Measurements from ENCODE around the gene ASIC3. TPM values are rescaled to one million over a fixed set of nuclear protein-coding genes. Genes with fewer than 3 reads are reported as not detected.

ASIC3 gene
- total and polyA plus RNA-seq, 4 donors: 0.37 to 3.9 (median 2.4) TPM

GRCh38 chr7:151014950-151015349 is 33.4 kb upstream of the ASIC3 start:
- H3K9me3 ChIP-seq (ENCODE audit: control insufficient read depth in 4 of 4, insufficient read depth in 3 of 4, low read length in 3 of 4): no peaks in the 10 kb centered on the region
- peaks cover 0 to 4% (median 0%) of the 10 kb centered on the region in 4 donors for H3K36me3 ChIP-seq (ENCODE audit: control insufficient read depth in 4 of 4, insufficient read depth in 4 of 4, low read length in 4 of 4)
- TF ChIP-seq, protein P1, sequence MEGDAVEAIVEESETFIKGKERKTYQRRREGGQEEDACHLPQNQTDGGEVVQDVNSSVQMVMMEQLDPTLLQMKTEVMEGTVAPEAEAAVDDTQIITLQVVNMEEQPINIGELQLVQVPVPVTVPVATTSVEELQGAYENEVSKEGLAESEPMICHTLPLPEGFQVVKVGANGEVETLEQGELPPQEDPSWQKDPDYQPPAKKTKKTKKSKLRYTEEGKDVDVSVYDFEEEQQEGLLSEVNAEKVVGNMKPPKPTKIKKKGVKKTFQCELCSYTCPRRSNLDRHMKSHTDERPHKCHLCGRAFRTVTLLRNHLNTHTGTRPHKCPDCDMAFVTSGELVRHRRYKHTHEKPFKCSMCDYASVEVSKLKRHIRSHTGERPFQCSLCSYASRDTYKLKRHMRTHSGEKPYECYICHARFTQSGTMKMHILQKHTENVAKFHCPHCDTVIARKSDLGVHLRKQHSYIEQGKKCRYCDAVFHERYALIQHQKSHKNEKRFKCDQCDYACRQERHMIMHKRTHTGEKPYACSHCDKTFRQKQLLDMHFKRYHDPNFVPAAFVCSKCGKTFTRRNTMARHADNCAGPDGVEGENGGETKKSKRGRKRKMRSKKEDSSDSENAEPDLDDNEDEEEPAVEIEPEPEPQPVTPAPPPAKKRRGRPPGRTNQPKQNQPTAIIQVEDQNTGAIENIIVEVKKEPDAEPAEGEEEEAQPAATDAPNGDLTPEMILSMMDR (IDR thresholded peaks at IDR 0.05; ENCODE audit: control extremely low read depth, extremely low read depth): no peak
- H3K9ac ChIP-seq (ENCODE audit: insufficient read depth in 1 of 2, low read length in 2 of 2): no peak overlapping the region
- 78 to 80% methylated on average over 8 of the region's 8 CpGs for WGBS, 2 donors
- peaks cover 0 to 16% (median 7%) of the 10 kb centered on the region in 3 donors for H3K27me3 ChIP-seq (ENCODE audit: control insufficient read depth in 3 of 3, insufficient read depth in 3 of 3, low read length in 2 of 3)
- no peak overlapping the region for H3K4me3 ChIP-seq
- ATAC-seq (ENCODE audit: insufficient read depth, low FRiP score) (no peak), DNase-seq (no peak)
- H3K27ac ChIP-seq (ENCODE audit: low read depth in 1 of 2, low read length in 1 of 2): no peak overlapping the region
- peaks cover 0 to 38% (median 16%) of the 10 kb centered on the region in 5 donors for H3K4me1 ChIP-seq (ENCODE audit: control insufficient read depth in 5 of 5, insufficient read depth in 5 of 5, low read length in 5 of 5)

DNA sequence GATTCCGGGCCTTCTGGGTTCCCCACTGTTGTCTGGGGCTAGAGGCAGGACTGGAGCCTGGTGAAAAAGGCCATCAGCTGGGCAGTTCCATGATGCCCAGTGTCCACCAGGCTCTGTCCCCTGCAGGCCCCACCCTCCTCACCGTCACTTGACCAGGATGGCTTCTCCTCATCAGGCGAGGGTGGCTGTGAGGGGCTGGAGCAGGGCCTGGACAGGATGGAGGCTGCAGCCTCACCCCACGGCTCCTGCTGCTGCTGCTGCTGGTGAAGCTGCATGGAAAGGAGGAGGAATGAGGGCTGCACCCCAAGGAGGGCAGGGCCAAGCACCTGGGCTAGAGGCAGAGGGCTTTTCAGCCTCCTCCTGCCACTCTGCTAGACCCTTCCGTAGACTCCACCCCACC is 32.4 kb upstream of the ASIC3 start:
- 85 to 87% methylated on average over 5 of the region's 5 CpGs for WGBS, 2 donors
- ATAC-seq (ENCODE audit: insufficient read depth, low FRiP score) (no peak), DNase-seq (no peak)
- Histone ChIP-seq H3K27me3 (ENCODE audit: control insufficient read depth in 3 of 3, insufficient read depth in 3 of 3, low read length in 2 of 3) (peaks cover 0 to 16% (median 13%) of the 10 kb centered on the region in 3 donors), H3K27ac (ENCODE audit: low read depth in 1 of 2, low read length in 1 of 2) (no peak overlapping the region), H3K4me1 (ENCODE audit: control insufficient read depth in 5 of 5, insufficient read depth in 5 of 5, low read length in 5 of 5) (peaks cover 0 to 28% (median 8%) of the 10 kb centered on the region in 5 donors), H3K9ac (ENCODE audit: insufficient read depth in 1 of 2, low read length in 2 of 2) (no peak overlapping the region), H3K9me3 (ENCODE audit: control insufficient read depth in 4 of 4, insufficient read depth in 3 of 4, low read length in 3 of 4) (no peaks in the 10 kb centered on the region), H3K36me3 (ENCODE audit: control insufficient read depth in 4 of 4, insufficient read depth in 4 of 4, low read length in 4 of 4) (peaks cover 0 to 4% (median 0%) of the 10 kb centered on the region in 4 donors), H3K4me3 (no peak overlapping the region)
- TF ChIP-seq, protein P1 (IDR thresholded peaks at IDR 0.05; ENCODE audit: control extremely low read depth, extremely low read depth): no peak

- peaks cover 0 to 4% (median 0%) of the 10 kb centered on the region in 4 donors for H3K36me3 ChIP-seq (ENCODE audit: control insufficient read depth in 4 of 4, insufficient read depth in 4 of 4, low read length in 4 of 4)
- peaks cover 0 to 25% (median 8%) of the 10 kb centered on the region in 5 donors for H3K4me1 ChIP-seq (ENCODE audit: control insufficient read depth in 5 of 5, insufficient read depth in 5 of 5, low read length in 5 of 5)
- TF ChIP-seq, protein P1 (IDR thresholded peaks at IDR 0.05; ENCODE audit: control extremely low read depth, extremely low read depth): no peak
- WGBS, 2 donors: 89 to 91% methylated on average over 8 of the region's 8 CpGs
- no peak overlapping the region for H3K27ac ChIP-seq (ENCODE audit: low read depth in 1 of 2, low read length in 1 of 2)
- H3K9ac ChIP-seq (ENCODE audit: insufficient read depth in 1 of 2, low read length in 2 of 2): no peak overlapping the region
- peaks cover 0 to 16% (median 13%) of the 10 kb centered on the region in 3 donors for H3K27me3 ChIP-seq (ENCODE audit: control insufficient read depth in 3 of 3, insufficient read depth in 3 of 3, low read length in 2 of 3)
- no peaks in the 10 kb centered on the region for H3K9me3 ChIP-seq (ENCODE audit: control insufficient read depth in 4 of 4, insufficient read depth in 3 of 4, low read length in 3 of 4)
- DNase-seq: no peak
- no peak overlapping the region for H3K4me3 ChIP-seq
- no peak for ATAC-seq (ENCODE audit: insufficient read depth, low FRiP score)
Observed at GRCh38 chr7:151016505-151016904, 31.8 kb upstream of the ASIC3 start.

DNA sequence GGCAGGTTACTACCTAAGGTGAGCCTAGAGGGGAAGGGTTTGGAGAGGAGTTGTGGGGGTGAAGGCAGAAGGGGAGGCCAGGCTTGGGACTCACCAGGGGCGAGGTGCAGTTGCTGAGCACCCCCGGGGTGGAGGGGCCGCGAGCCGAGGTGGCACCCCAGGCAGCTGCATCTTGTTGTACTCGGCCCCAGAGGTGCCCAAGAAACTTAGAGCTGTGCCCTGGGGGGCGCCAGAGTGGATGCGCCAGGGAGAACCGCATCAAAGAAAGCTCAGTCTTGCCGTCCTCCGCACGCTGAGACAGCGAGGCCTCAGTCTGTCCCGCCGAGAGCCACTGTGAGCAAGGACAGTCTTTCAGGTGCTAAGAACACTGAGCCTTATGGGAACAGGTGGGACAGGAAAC is 31.4 kb upstream of the ASIC3 start:
- Histone ChIP-seq H3K9me3 (ENCODE audit: control insufficient read depth in 4 of 4, insufficient read depth in 3 of 4, low read length in 3 of 4) (no peaks in the 10 kb centered on the region), H3K4me3 (no peak overlapping the region), H3K9ac (ENCODE audit: insufficient read depth in 1 of 2, low read length in 2 of 2) (no peak overlapping the region), H3K27me3 (ENCODE audit: control insufficient read depth in 3 of 3, insufficient read depth in 3 of 3, low read length in 2 of 3) (peaks cover 0 to 17% (median 13%) of the 10 kb centered on the region in 3 donors), H3K4me1 (ENCODE audit: control insufficient read depth in 5 of 5, insufficient read depth in 5 of 5, low read length in 5 of 5) (peaks cover 0 to 25% (median 8%) of the 10 kb centered on the region in 5 donors), H3K36me3 (ENCODE audit: control insufficient read depth in 4 of 4, insufficient read depth in 4 of 4, low read length in 4 of 4) (peaks cover 0 to 4% (median 0%) of the 10 kb centered on the region in 4 donors), H3K27ac (ENCODE audit: low read depth in 1 of 2, low read length in 1 of 2) (no peak overlapping the region)
- DNase-seq (no peak), ATAC-seq (ENCODE audit: insufficient read depth, low FRiP score) (no peak)
- TF ChIP-seq, protein P1 (IDR thresholded peaks at IDR 0.05; ENCODE audit: control extremely low read depth, extremely low read depth): no peak
- 82 to 95% methylated on average over 15 of the region's 15 CpGs for WGBS, 2 donors

Data from lung (tissue), 12 donors.